Stromal cell of bone marrow (primary cell): Measurements from ENCODE around the gene ATP5ME.
A peak's percentile ranks its signal among the peaks of the same experiment; 100 is the strongest.
"Not testable (repeated sequence)": the region's sequence is repeated elsewhere in the genome, so short reads cannot be mapped to it uniquely, and the experiment has no call there.

Experiments used
- DNase-seq: peaks from one replicate; pipeline ENCODE4 v3.0.0-alpha.2; 2012; ENCODE audit warnings: low read depth

ATP5ME gene

GRCh38 chr4:683982-684622, 10.0 kb upstream of the ATP5ME start:
- DNase-seq = peak; percentile 25

- no peak for DNase-seq
Measured at GRCh38 chr4:683247-683897, 9.3 kb upstream of the ATP5ME start.

GRCh38 chr4:682490-683172, 8.6 kb upstream of the ATP5ME start:
- no peak for DNase-seq

GRCh38 chr4:681736-682451, 7.8 kb upstream of the ATP5ME start:
- no peak for DNase-seq

GRCh38 chr4:680928-681645, 7.0 kb upstream of the ATP5ME start:
- no peak for DNase-seq

GRCh38 chr4:680551-680927, 6.5 kb upstream of the ATP5ME start:
- no peak for DNase-seq

GRCh38 chr4:680091-680490, 6.0 kb upstream of the ATP5ME start:
- DNase-seq = no peak

- DNase-seq = no peak
Measured at GRCh38 chr4:679629-680028, 5.6 kb upstream of the ATP5ME start.

GRCh38 chr4:679104-679481, 5.0 kb upstream of the ATP5ME start:
- no peak for DNase-seq

GRCh38 chr4:678331-679103, 4.4 kb upstream of the ATP5ME start:
- DNase-seq = no peak

- no peak for DNase-seq
Measured at GRCh38 chr4:677431-678293, 3.6 kb upstream of the ATP5ME start.

- no peak for DNase-seq
Measured at GRCh38 chr4:676871-677235, 2.8 kb upstream of the ATP5ME start.

- no peak for DNase-seq
Measured at GRCh38 chr4:675980-676870, 2.1 kb upstream of the ATP5ME start.

GRCh38 chr4:675036-675882, 1.2 kb upstream of the ATP5ME start:
- DNase-seq = no peak

GRCh38 chr4:673349-674091, 556 bp downstream of the ATP5ME start:
- DNase-seq = no peak

GRCh38 chr4:671769-672168, 2.3 kb downstream of the ATP5ME start:
- no peak for DNase-seq

GRCh38 chr4:669806-670559, 4.1 kb downstream of the ATP5ME start:
- not testable (repeated sequence) for DNase-seq
